ENCODE measurements around the gene ZNF334. TPM values are rescaled to one million over a fixed set of nuclear protein-coding genes. Genes with fewer than 3 reads are reported as not detected.

Gene ZNF334
- total RNA-seq, 4 donors from 2014 or later: 0.54 to 6.5 (median 1.1) TPM

DNA sequence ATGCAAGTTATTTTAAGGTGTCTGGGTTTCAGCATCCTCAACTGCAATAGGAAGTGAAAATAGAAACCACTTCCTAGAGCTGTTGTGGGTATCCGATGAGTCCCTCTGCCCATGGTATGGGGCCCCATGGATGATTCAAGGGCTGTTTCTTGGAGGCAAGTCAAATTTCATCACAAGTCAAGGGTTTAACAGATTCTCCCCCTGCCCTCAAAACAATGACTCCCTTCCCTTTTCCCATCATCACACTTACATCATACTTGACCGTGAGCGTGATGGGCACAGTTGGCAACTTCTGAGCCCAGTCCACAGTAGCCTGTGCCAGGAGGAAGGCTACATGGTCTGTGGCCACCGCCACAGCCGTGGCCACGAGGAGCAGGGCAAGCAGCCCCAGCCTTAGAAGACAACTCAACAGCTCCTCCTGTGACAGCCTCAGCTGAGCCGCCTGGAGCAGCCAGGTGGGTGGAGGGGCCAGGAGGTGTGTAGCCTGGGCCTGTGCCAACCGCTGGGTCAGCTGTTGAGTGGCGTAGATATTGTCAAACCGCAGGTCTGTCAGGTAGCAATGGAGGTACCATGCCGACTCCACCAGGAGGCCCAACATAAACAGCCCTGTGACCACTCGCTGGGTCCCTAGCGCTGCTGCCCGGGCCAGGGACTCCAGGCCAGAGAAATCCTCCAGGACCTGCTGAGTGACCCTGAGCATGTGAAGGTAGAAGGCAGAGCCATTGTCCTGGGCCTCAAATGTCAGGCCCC, 31.9 kb upstream of the ZNF334 start:
- Histone ChIP-seq H3K27ac (no peak overlapping the region), H3K4me3 (no peak overlapping the region), H3K27me3 (peaks cover 67% of the 10 kb centered on the region), H3K9me3 (no peaks in the 10 kb centered on the region), H3K4me1 (no peaks in the 10 kb centered on the region), H3K36me3 (no peaks in the 10 kb centered on the region)
- TF ChIP-seq EP300 (IDR thresholded peaks at IDR 0.05): no peak
- no peak for TF ChIP-seq POLR2AphosphoS5 (IDR thresholded peaks at IDR 0.05)
- TF ChIP-seq, protein P1, sequence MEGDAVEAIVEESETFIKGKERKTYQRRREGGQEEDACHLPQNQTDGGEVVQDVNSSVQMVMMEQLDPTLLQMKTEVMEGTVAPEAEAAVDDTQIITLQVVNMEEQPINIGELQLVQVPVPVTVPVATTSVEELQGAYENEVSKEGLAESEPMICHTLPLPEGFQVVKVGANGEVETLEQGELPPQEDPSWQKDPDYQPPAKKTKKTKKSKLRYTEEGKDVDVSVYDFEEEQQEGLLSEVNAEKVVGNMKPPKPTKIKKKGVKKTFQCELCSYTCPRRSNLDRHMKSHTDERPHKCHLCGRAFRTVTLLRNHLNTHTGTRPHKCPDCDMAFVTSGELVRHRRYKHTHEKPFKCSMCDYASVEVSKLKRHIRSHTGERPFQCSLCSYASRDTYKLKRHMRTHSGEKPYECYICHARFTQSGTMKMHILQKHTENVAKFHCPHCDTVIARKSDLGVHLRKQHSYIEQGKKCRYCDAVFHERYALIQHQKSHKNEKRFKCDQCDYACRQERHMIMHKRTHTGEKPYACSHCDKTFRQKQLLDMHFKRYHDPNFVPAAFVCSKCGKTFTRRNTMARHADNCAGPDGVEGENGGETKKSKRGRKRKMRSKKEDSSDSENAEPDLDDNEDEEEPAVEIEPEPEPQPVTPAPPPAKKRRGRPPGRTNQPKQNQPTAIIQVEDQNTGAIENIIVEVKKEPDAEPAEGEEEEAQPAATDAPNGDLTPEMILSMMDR (IDR thresholded peaks at IDR 0.05): no peak
- no peak for ATAC-seq
- WGBS, 2 donors (ENCODE audit: low coverage in 1 of 2): 100% methylated on average over 1 of the region's 14 CpGs; no CpG with 5 or more reads in 1 of the 2 donors

GRCh38 chr20:46544576-46544975, 31.2 kb upstream of the ZNF334 start:
- TF ChIP-seq EP300 (IDR thresholded peaks at IDR 0.05) (no peak), POLR2AphosphoS5 (IDR thresholded peaks at IDR 0.05) (no peak), POLR2A (IDR thresholded peaks at IDR 0.05) (no peak)
- TF ChIP-seq, protein P1 (IDR thresholded peaks at IDR 0.05): no peak
- Histone ChIP-seq H3K4me1 (no peaks in the 10 kb centered on the region), H3K36me3 (no peaks in the 10 kb centered on the region), H3K9me3 (no peaks in the 10 kb centered on the region), H3K27ac (no peak overlapping the region), H3K4me3 (no peak overlapping the region), H3K27me3 (peaks cover 65% of the 10 kb centered on the region)
- ATAC-seq: no peak
- 80 to 92% methylated on average over 2 to 3 of the region's 3 CpGs for WGBS, 2 donors (ENCODE audit: low coverage in 1 of 2)

- 33% methylated on average over 1 of the region's 1 CpG; no CpG with 5 or more reads in 1 of the 2 donors for WGBS, 2 donors (ENCODE audit: low coverage in 1 of 2)
- no peaks in the 10 kb centered on the region for H3K36me3 ChIP-seq
- no peak for ATAC-seq
- H3K4me3 ChIP-seq: no peak overlapping the region
- H3K27ac ChIP-seq: no peak overlapping the region
- no peaks in the 10 kb centered on the region for H3K9me3 ChIP-seq
- TF ChIP-seq POLR2AphosphoS5 (IDR thresholded peaks at IDR 0.05): no peak
- TF ChIP-seq, protein P1 (IDR thresholded peaks at IDR 0.05): no peak
- TF ChIP-seq EP300 (IDR thresholded peaks at IDR 0.05): no peak
- TF ChIP-seq POLR2A (IDR thresholded peaks at IDR 0.05): no peak
- peaks cover 65% of the 10 kb centered on the region for H3K27me3 ChIP-seq
- no peaks in the 10 kb centered on the region for H3K4me1 ChIP-seq
Measured at GRCh38 chr20:46543959-46544358, 30.6 kb upstream of the ZNF334 start.

GRCh38 chr20:46543033-46543432, 29.7 kb upstream of the ZNF334 start:
- H3K4me3 ChIP-seq: no peak overlapping the region
- H3K36me3 ChIP-seq: no peaks in the 10 kb centered on the region
- no peak for ATAC-seq
- H3K9me3 ChIP-seq: no peaks in the 10 kb centered on the region
- 65 to 71% methylated on average over 3 of the region's 4 CpGs for WGBS, 2 donors (ENCODE audit: low coverage in 1 of 2)
- TF ChIP-seq POLR2AphosphoS5 (IDR thresholded peaks at IDR 0.05) (no peak), EP300 (IDR thresholded peaks at IDR 0.05) (no peak), POLR2A (IDR thresholded peaks at IDR 0.05) (no peak)
- TF ChIP-seq, protein P1 (IDR thresholded peaks at IDR 0.05): no peak
- peaks cover 68% of the 10 kb centered on the region for H3K27me3 ChIP-seq
- no peak overlapping the region for H3K27ac ChIP-seq
- H3K4me1 ChIP-seq: no peaks in the 10 kb centered on the region

Measured in gastroesophageal sphincter (tissue), 4 donors.